Mesodermal cell (in vitro differentiated cells): ENCODE data around the gene DLX3.

Experiments used
- H3K27ac ChIP-seq: 2 replicates; pipeline ENCODE4 v1.7.0; 2013; ENCODE audit warnings: mild to moderate bottlenecking, low read depth, low read length, moderate library complexity; ENCODE audit not compliant: severe bottlenecking
- H3K36me3 ChIP-seq: 2 replicates; pipeline ENCODE4 v1.7.1; 2013; ENCODE audit warnings: mild to moderate bottlenecking, low read length, moderate library complexity; ENCODE audit not compliant: control insufficient read depth, insufficient read depth
- H3K4me1 ChIP-seq: one replicate; pipeline ENCODE4 v1.7.1; 2013; ENCODE audit warnings: mild to moderate bottlenecking, low read length; ENCODE audit not compliant: insufficient read depth, control insufficient read depth, poor library complexity, severe bottlenecking
- H3K4me3 ChIP-seq: 2 replicates; pipeline ENCODE4 v1.7.0; 2013; ENCODE audit warnings: low read length, control low read depth, mild to moderate bottlenecking; ENCODE audit not compliant: insufficient read depth, poor library complexity, severe bottlenecking; ENCODE audit errors: extremely low read depth
- H3K9me3 ChIP-seq: 2 replicates; pipeline ENCODE4 v1.7.1; 2013; ENCODE audit warnings: mild to moderate bottlenecking, low read length, moderate library complexity; ENCODE audit not compliant: control insufficient read depth
- WGBS, 2 experiments: methylation state at CpG; one replicate each; pipeline ENCODE4 v1.1.5; 2013; ENCODE audit warnings: missing lambda C conversion rate in 2 of 2; ENCODE audit not compliant: insufficient coverage in 2 of 2; 5-methylcytosine and 5-hydroxymethylcytosine counted together

DLX3 gene

DNA sequence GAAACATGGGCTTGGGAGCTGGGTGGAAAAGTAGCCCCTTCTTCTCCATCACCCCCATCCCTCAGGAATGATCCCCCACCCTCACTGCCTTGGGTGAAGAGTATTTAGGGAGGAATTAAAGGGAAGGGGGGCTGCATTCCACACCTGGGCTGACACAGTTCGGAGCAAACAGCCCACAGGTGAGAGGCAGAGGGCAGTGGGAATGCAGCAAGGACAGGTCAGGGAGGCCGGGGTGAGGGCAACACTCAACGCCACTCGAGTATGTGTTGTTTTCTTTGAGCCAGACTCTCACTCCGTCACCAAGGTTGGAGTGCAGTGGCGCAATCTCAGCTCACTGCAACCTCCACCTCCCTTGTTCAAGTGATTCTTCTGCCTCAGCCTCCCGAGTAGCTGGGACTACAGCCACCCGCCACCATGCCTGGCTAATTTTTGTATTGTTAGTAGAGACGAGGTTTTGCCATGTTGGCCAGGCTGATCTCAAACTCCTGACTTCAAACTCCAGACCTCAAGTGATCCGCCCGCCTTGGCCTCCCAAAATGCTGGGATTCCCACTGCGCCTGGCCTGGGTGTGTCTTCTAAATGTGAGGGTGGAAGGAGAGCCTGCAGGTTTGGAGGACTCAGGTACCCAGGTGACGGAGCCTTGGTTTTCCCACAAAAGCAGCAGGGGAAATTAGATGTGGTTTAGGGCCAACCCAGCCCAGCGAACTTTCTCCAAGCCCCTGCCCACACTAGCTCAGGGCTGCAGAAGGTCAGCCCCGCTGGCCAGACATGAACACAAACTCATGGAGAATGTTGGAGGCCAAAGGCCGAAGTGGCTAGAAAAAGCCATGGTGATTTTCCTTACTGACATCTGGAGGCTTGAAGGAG, 39.7 kb upstream of the DLX3 start:
- WGBS, 2 experiments: 69 to 81% methylated on average over 10 to 11 of the region's 16 CpGs
- no peak overlapping the region for H3K27ac ChIP-seq
- H3K4me3 ChIP-seq: no peak overlapping the region
- no peaks in the 10 kb centered on the region for H3K9me3 ChIP-seq
- peaks cover 10% of the 10 kb centered on the region for H3K4me1 ChIP-seq
- H3K36me3 ChIP-seq: no peaks in the 10 kb centered on the region

DNA sequence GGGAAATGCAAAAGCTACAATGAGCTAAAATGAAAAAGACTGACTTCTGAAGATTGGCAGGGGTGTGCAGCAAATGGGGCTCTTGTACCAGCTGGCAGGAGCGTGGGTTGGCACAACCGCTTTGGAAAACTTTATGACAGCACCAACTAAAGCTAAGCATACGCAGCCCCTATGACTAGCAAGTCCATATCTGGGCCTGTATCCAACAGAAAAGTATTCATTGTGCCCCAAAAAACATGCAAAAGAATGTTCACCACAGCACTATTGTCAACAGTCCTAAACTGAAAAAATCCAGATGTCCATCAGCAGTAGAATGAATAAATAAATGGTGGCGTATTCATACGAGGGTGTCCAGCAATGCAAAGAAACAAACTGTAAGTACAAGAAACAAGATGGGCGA, 38.3 kb upstream of the DLX3 start:
- Histone ChIP-seq H3K36me3 (no peaks in the 10 kb centered on the region), H3K9me3 (no peaks in the 10 kb centered on the region), H3K4me1 (peaks cover 18% of the 10 kb centered on the region), H3K4me3 (no peak overlapping the region), H3K27ac (no peak overlapping the region)
- WGBS, 2 experiments: 79 to 91% methylated on average over 5 of the region's 6 CpGs

DNA sequence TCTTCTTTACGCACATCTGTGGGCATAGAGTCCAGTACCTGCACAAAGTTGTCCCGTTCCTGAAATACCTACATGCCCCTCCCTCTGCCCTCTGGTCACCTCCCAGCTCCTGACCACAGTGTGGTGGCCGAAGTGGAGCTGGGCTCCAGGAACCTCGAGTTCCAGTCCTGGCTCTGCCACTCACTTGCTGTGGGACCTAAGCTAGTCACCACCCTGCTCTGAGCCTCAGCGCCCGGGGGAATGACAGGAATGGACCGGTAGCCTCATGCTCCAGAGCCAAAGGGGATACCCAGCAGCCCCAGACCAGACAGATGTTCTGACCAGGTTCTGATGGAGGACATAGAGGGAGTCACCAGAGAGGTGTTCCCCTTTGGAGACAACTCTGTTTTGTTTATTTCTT, 34.2 kb upstream of the DLX3 start:
- WGBS, 2 experiments: 89 to 94% methylated on average over 7 of the region's 7 CpGs
- H3K4me1 ChIP-seq: peaks cover 22% of the 10 kb centered on the region
- H3K9me3 ChIP-seq: no peaks in the 10 kb centered on the region
- H3K36me3 ChIP-seq: no peaks in the 10 kb centered on the region
- no peak overlapping the region for H3K4me3 ChIP-seq
- no peak overlapping the region for H3K27ac ChIP-seq

DNA sequence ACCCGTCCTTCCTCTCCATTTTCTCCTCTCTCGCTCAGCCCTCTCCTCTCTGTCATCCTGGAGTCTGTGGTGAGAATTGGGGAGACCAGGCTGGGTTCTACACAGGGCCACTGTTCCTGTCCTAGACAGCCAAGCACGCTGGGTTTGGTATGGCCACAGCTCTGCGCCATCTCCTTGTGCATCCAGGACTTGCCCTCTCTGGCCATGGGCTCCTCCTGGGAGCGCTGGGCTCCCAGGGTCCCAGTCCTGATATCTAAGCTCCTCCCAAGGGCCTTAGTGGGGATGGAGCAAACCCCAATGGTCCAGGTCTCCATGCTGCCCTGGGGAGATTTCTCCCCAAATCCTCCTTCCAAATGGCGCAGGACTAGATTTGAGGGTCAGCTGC, 33.7 kb upstream of the DLX3 start:
- H3K36me3 ChIP-seq: no peaks in the 10 kb centered on the region
- 78 to 87% methylated on average over 4 of the region's 6 CpGs for WGBS, 2 experiments
- peaks cover 22% of the 10 kb centered on the region for H3K4me1 ChIP-seq
- no peak overlapping the region for H3K27ac ChIP-seq
- H3K4me3 ChIP-seq: no peak overlapping the region
- H3K9me3 ChIP-seq: no peaks in the 10 kb centered on the region

GRCh38 chr17:50027881-50028735, 33.1 kb upstream of the DLX3 start:
- WGBS, 2 experiments: 63 to 69% methylated on average over 12 to 14 of the region's 20 CpGs
- no peaks in the 10 kb centered on the region for H3K9me3 ChIP-seq
- no peak overlapping the region for H3K4me3 ChIP-seq
- H3K4me1 ChIP-seq: peaks cover 22% of the 10 kb centered on the region
- no peaks in the 10 kb centered on the region for H3K36me3 ChIP-seq
- peak overlapping the region; percentile 23 for H3K27ac ChIP-seq

GRCh38 chr17:50027172-50027880, 32.3 kb upstream of the DLX3 start:
- no peak overlapping the region for H3K4me3 ChIP-seq
- peaks cover 22% of the 10 kb centered on the region for H3K4me1 ChIP-seq
- H3K9me3 ChIP-seq: no peaks in the 10 kb centered on the region
- H3K27ac ChIP-seq: peak overlapping the region; percentile 23
- H3K36me3 ChIP-seq: no peaks in the 10 kb centered on the region
- WGBS, 2 experiments: 31 to 35% methylated on average over 26 to 27 of the region's 27 CpGs

DNA sequence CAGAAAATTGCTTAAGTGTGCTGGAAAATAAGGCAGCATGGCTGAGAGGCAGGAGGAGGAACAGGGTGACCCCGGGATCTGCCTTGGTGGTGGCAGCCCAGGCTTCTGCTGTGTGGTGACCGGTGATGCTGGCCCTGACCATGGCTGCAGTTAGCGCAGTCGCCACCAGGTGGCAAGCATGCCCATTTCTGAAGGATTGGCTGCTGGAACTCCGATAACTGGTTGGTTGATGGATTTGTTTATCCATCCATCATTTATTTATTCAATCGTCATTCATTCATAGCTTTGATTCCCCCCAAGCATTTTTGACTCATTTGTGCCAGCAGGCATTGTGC, 31.8 kb upstream of the DLX3 start:
- no peak overlapping the region for H3K4me3 ChIP-seq

DNA sequence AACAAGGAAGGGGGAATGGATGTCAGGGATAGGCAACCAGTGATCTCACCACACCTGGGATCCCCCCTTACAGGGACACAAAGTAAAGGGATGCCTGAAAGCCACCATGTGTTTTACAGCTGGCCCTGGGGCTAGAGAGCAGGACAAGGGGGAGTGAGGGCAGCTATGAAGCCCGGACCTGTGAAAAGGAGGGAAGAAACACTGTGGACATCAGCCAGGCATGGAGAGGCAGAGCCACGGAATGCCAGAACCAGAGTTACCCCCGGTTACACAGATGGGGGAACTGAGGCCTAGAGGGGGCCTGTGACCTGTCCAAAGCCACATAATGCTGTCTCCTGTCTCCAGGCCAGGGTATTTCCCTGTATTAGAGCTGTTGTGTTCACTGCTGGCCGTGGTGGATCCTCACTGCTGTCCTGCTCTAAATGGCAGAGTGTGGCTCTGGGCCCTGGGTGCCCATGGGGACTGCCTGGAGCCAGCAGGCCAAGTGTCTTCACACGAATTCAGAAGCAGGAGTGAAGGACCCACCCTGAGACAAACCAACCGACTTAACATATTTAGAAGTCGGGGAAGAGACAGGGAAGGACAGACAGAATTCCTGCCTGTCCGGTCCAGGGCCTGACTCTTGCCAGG, 31.1 kb upstream of the DLX3 start:
- Histone ChIP-seq H3K36me3 (no peaks in the 10 kb centered on the region), H3K4me1 (peaks cover 22% of the 10 kb centered on the region), H3K9me3 (no peaks in the 10 kb centered on the region), H3K27ac (no peak overlapping the region), H3K4me3 (no peak overlapping the region)
- WGBS, 2 experiments: 80 to 87% methylated on average over 8 of the region's 8 CpGs

More for the DNA sequence above, 31.8 kb upstream of the DLX3 start:
- 4 to 14% methylated on average over 4 to 6 of the region's 6 CpGs for WGBS, 2 experiments
- no peak overlapping the region for H3K27ac ChIP-seq
- H3K36me3 ChIP-seq: no peaks in the 10 kb centered on the region
- no peaks in the 10 kb centered on the region for H3K9me3 ChIP-seq
- peaks cover 22% of the 10 kb centered on the region for H3K4me1 ChIP-seq

GRCh38 chr17:50024808-50025207, 29.8 kb upstream of the DLX3 start:
- Histone ChIP-seq H3K9me3 (no peaks in the 10 kb centered on the region), H3K36me3 (no peaks in the 10 kb centered on the region), H3K4me3 (no peak overlapping the region), H3K27ac (no peak overlapping the region), H3K4me1 (peaks cover 22% of the 10 kb centered on the region)
- WGBS, 2 experiments: 45 to 62% methylated on average over 4 of the region's 7 CpGs

- 67% methylated on average over 3 of the region's 8 CpGs; no CpG with 5 or more reads in 1 of the 2 experiments for WGBS, 2 experiments
These were observed 28.5 kb upstream of the DLX3 start for GRCh38 chr17:50023520-50023919.

More at GRCh38 chr17:50023520-50023919, 28.5 kb upstream of the DLX3 start:
- H3K36me3 ChIP-seq: no peaks in the 10 kb centered on the region
- no peaks in the 10 kb centered on the region for H3K9me3 ChIP-seq
- H3K4me1 ChIP-seq: peaks cover 16% of the 10 kb centered on the region
- H3K4me3 ChIP-seq: no peak overlapping the region
- H3K27ac ChIP-seq: no peak overlapping the region
